ENCODE results near the gene SFRP4. TPM values are rescaled to one million over a fixed set of nuclear protein-coding genes. Genes with fewer than 3 reads are reported as not detected.

Gene SFRP4
- total and polyA plus RNA-seq, 5 donors = 2.2 to 3.8 (median 3.5) TPM

- peaks cover 6% of the 10 kb centered on the region for H3K4me1 ChIP-seq (ENCODE audit: control insufficient read depth, insufficient read depth, low read length)
- no peak for ATAC-seq
- WGBS = 68% methylated on average over 4 of the region's 4 CpGs
Observed at GRCh38 chr7:37945336-37945735, 28.7 kb upstream of the SFRP4 start.

GRCh38 chr7:37944737-37945054, 28.1 kb upstream of the SFRP4 start:
- intact Hi-C loops (cut with DNase I) = no loop called here
- Histone ChIP-seq H3K4me3 (ENCODE audit: low read length) (no peak overlapping the region), H3K9me3 (ENCODE audit: control insufficient read depth, low read length) (no peaks in the 10 kb centered on the region), H3K27me3 (ENCODE audit: control insufficient read depth, insufficient read depth) (no peaks in the 10 kb centered on the region), H3K27ac (ENCODE audit: low read length) (no peak overlapping the region), H3K4me1 (ENCODE audit: control insufficient read depth, insufficient read depth, low read length) (peaks cover 6% of the 10 kb centered on the region)
- DNase-seq (no peak), ATAC-seq (no peak)
- 66% methylated on average over 2 of the region's 2 CpGs for WGBS

More at GRCh38 chr7:37945336-37945735, 28.7 kb upstream of the SFRP4 start:
- Histone ChIP-seq H3K9me3 (ENCODE audit: control insufficient read depth, low read length) (no peaks in the 10 kb centered on the region), H3K4me3 (ENCODE audit: low read length) (no peak overlapping the region), H3K27me3 (ENCODE audit: control insufficient read depth, insufficient read depth) (no peaks in the 10 kb centered on the region), H3K27ac (ENCODE audit: low read length) (no peak overlapping the region)
- intact Hi-C loops (cut with DNase I) = no loop called here
- no peak for DNase-seq

GRCh38 chr7:37943905-37944736, 27.5 kb upstream of the SFRP4 start:
- ATAC-seq (peak; percentile 9 to 29), DNase-seq (peak in 1 of 3 donors; percentile 36)
- Histone ChIP-seq H3K9me3 (ENCODE audit: control insufficient read depth, low read length) (no peaks in the 10 kb centered on the region), H3K27ac (ENCODE audit: low read length) (peak overlapping the region; percentile 56), H3K27me3 (ENCODE audit: control insufficient read depth, insufficient read depth) (no peaks in the 10 kb centered on the region), H3K4me1 (ENCODE audit: control insufficient read depth, insufficient read depth, low read length) (peaks cover 6% of the 10 kb centered on the region), H3K4me3 (ENCODE audit: low read length) (no peak overlapping the region)
- 66% methylated on average over 8 of the region's 8 CpGs for WGBS
- intact Hi-C loops (cut with DNase I) = no loop called here

DNA sequence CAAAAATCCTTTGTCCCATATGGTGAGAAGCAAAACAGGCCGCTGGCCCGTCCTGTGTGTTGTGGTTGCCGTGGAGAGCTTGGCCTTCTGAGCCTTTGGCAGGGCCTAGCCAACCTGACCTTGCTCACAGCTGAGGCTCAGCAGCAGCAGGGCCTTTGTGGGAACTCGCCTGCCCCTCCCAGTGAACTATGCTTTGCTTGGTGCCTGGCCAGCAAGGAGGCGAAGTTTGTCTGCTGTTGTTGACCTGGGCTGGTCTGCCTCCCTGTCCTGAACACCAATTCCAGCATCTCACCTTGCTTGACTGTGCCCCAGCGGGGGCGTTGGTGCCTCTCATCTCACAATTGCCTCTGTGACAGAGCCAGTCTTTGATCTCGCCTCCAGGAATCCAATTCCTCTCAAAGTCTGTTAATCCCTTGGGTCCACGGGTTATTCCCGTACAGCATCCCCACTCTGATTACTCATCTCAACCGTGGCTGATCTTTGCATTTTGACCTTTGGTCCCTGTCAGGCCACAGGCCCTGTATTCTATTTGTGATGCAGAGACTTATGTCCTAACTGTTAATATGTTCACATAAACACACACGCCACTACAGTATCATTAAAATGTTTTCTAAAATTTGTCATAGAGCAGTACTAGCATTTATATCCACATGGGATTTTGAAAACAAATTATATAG, 26.5 kb upstream of the SFRP4 start:
- Histone ChIP-seq H3K4me1 (ENCODE audit: control insufficient read depth, insufficient read depth, low read length) (peaks cover 6% of the 10 kb centered on the region), H3K27me3 (ENCODE audit: control insufficient read depth, insufficient read depth) (no peaks in the 10 kb centered on the region), H3K27ac (ENCODE audit: low read length) (no peak overlapping the region), H3K9me3 (ENCODE audit: control insufficient read depth, low read length) (no peaks in the 10 kb centered on the region), H3K4me3 (ENCODE audit: low read length) (no peak overlapping the region)
- intact Hi-C loops (cut with DNase I) = no loop called here
- DNase-seq (peak; percentile 77 to 90 (median 87)), ATAC-seq (peak; percentile 95 to 98)
- 48% methylated on average over 12 of the region's 12 CpGs for WGBS

DNA sequence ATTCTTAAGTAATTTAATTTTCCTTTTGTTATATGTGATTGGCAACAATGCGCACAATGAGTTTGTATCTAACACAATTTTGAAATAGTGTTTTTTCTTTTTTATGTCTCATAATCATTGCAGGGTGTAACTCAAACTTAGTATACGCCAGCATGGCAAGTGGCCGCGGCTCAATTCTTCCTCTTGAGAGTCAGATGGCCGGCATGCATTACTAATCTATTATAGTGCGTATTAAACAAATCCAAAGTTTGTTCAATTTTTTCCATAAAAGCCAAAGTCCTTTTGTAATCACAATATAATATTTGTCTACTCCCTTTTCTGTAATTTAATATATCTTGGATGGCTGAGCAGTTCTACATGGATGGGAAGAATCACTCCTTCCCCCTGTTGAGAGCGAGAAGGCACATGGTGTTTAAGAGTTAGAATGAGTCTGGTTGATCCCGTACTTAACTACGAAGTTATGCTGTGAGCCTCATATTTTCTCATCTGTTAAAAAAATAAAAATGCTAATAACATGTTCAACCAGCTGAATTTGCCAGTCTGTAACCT, 16.5 kb upstream of the SFRP4 start:
- no peak overlapping the region for H3K4me3 ChIP-seq (ENCODE audit: low read length)
- no peak for DNase-seq
- 96% methylated on average over 9 of the region's 9 CpGs for WGBS
- ATAC-seq = no peak
- no peak overlapping the region for H3K27ac ChIP-seq (ENCODE audit: low read length)
- no peaks in the 10 kb centered on the region for H3K9me3 ChIP-seq (ENCODE audit: control insufficient read depth, low read length)
- no peaks in the 10 kb centered on the region for H3K4me1 ChIP-seq (ENCODE audit: control insufficient read depth, insufficient read depth, low read length)
- H3K27me3 ChIP-seq (ENCODE audit: control insufficient read depth, insufficient read depth) = no peaks in the 10 kb centered on the region
- intact Hi-C loops (cut with DNase I) = no loop called here

DNA sequence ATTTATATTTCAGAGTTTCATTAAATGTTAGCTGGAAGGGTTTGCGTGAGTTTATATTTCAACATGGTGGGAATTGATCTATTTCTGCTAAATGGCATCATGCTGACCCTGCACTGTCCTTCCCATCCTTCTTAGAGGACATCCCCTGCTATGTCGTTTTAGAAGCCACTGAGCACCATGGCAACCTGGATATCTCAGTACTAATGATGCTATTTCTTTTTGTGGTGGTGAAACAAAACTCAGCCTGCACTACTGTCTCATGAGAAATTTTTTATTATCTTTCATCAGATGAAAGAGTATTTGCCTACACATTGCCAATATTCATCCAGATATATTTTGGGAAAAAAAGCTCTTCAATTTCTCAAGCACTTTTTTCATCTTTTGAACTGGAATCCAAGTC, 15.9 kb upstream of the SFRP4 start:
- ATAC-seq (no peak), DNase-seq (no peak)
- 73% methylated on average over 2 of the region's 2 CpGs for WGBS
- intact Hi-C loops (cut with DNase I) = no loop called here
- H3K9me3 ChIP-seq (ENCODE audit: control insufficient read depth, low read length) = no peaks in the 10 kb centered on the region
- no peaks in the 10 kb centered on the region for H3K27me3 ChIP-seq (ENCODE audit: control insufficient read depth, insufficient read depth)
- H3K4me3 ChIP-seq (ENCODE audit: low read length) = no peak overlapping the region
- no peak overlapping the region for H3K27ac ChIP-seq (ENCODE audit: low read length)
- H3K4me1 ChIP-seq (ENCODE audit: control insufficient read depth, insufficient read depth, low read length) = no peaks in the 10 kb centered on the region

- Histone ChIP-seq H3K9me3 (ENCODE audit: control insufficient read depth, low read length) (no peaks in the 10 kb centered on the region), H3K27ac (ENCODE audit: low read length) (no peak overlapping the region), H3K4me1 (ENCODE audit: control insufficient read depth, insufficient read depth, low read length) (no peaks in the 10 kb centered on the region), H3K27me3 (ENCODE audit: control insufficient read depth, insufficient read depth) (no peaks in the 10 kb centered on the region), H3K4me3 (ENCODE audit: low read length) (no peak overlapping the region)
- intact Hi-C loops (cut with DNase I) = no loop called here
- ATAC-seq = no peak
- WGBS = 92% methylated on average over 5 of the region's 5 CpGs
- DNase-seq = no peak
Observed at GRCh38 chr7:37930226-37930948, 13.8 kb upstream of the SFRP4 start.

- Histone ChIP-seq H3K9me3 (ENCODE audit: control insufficient read depth, low read length) (no peaks in the 10 kb centered on the region), H3K4me1 (ENCODE audit: control insufficient read depth, insufficient read depth, low read length) (no peaks in the 10 kb centered on the region), H3K27ac (ENCODE audit: low read length) (no peak overlapping the region), H3K27me3 (ENCODE audit: control insufficient read depth, insufficient read depth) (no peaks in the 10 kb centered on the region), H3K4me3 (ENCODE audit: low read length) (no peak overlapping the region)
- no peak for ATAC-seq
- 82% methylated on average over 4 of the region's 4 CpGs for WGBS
- DNase-seq = no peak
- intact Hi-C loops (cut with DNase I) = no loop called here
Observed at GRCh38 chr7:37928878-37929277, 12.3 kb upstream of the SFRP4 start.

GRCh38 chr7:37927773-37928444, 11.3 kb upstream of the SFRP4 start:
- WGBS = 87% methylated on average over 2 of the region's 2 CpGs
- Histone ChIP-seq H3K27me3 (ENCODE audit: control insufficient read depth, insufficient read depth) (no peaks in the 10 kb centered on the region), H3K4me1 (ENCODE audit: control insufficient read depth, insufficient read depth, low read length) (no peaks in the 10 kb centered on the region), H3K27ac (ENCODE audit: low read length) (no peak overlapping the region), H3K9me3 (ENCODE audit: control insufficient read depth, low read length) (no peaks in the 10 kb centered on the region), H3K4me3 (ENCODE audit: low read length) (no peak overlapping the region)
- no peak for DNase-seq
- intact Hi-C loops (cut with DNase I) = no loop called here
- ATAC-seq = no peak

DNA sequence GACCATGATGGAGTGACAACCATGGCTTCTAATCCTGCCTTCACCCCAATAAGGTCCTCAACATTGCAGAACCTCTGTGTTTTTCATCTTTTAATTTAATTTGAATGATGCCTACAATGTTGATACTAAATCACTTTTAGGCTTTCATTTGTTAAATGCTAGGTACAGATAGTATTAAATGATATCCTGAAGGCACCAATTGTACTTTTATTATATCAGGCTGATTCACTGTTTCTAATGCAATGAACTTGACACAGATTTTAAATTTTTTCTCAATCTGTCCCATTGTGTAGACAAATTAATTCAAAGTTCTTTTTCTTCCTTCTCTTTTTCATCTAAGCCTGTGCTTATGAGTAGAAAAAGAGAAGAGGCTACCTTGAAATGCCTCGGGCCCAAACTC, 9.0 kb upstream of the SFRP4 start:
- Histone ChIP-seq H3K4me1 (ENCODE audit: control insufficient read depth, insufficient read depth, low read length) (no peaks in the 10 kb centered on the region), H3K9me3 (ENCODE audit: control insufficient read depth, low read length) (no peaks in the 10 kb centered on the region), H3K27ac (ENCODE audit: low read length) (no peak overlapping the region), H3K4me3 (ENCODE audit: low read length) (no peak overlapping the region), H3K27me3 (ENCODE audit: control insufficient read depth, insufficient read depth) (no peaks in the 10 kb centered on the region)
- intact Hi-C loops (cut with DNase I) = no loop called here
- DNase-seq (no peak), ATAC-seq (no peak)
- 96% methylated on average over 1 of the region's 1 CpG for WGBS
